PC-9 (cell line): Measurements from ENCODE around the gene AUTS2.

ENCODE experiments used
- CTCF ChIP-seq: fragments of 200-600 bp; sonication (generic); conservative IDR thresholded peaks from 2 replicates; pipeline ENCODE4 v1.6.1; 2017; ENCODE audit warnings: mixed run types, antibody characterized with exemption, mild to moderate bottlenecking, moderate library complexity
- EZH2 ChIP-seq: fragments of 200-600 bp; sonication (generic); IDR thresholded peaks from 2 replicates; pipeline ENCODE4 v1.8.0; 2017; ENCODE audit warnings: antibody characterized with exemption, low read depth

- no peak for TF ChIP-seq CTCF
- no peak for TF ChIP-seq EZH2
These were observed 444.8 kb downstream of the AUTS2 start for GRCh38 chr7:70043015-70043538.
